GM18519 (cell line): ENCODE data around the gene GABRA5.
"Not testable (repeated sequence)": the region's sequence is repeated elsewhere in the genome, so short reads cannot be mapped to it uniquely, and the experiment has no call there.

Source experiments
- ATAC-seq: cut with Tn5 transposase; IDR thresholded peaks from one replicate; pipeline ENCODE4 v1.9.1; 2021; ENCODE audit warnings: mild to moderate bottlenecking, moderate library complexity; ENCODE audit not compliant: unreplicated experiment, low FRiP score

Gene GABRA5

GRCh38 chr15:26866298-26867199 lies at the start of gene GABRA5:
Gene GABRA5 (plus strand): TSS chr15:26867062. CDS start chr15:26869249, 2,187 bp downstream.
- no peak for ATAC-seq

GRCh38 chr15:26831191-26831590 lies 35.7 kb upstream of the GABRA5 start:
- not testable (repeated sequence) for ATAC-seq

- no peak for ATAC-seq
Observed at GRCh38 chr15:26831951-26832350, 34.9 kb upstream of the GABRA5 start.

GRCh38 chr15:26838742-26839460 lies 28.0 kb upstream of the GABRA5 start:
- no peak for ATAC-seq

GRCh38 chr15:26841514-26841913 lies 25.3 kb upstream of the GABRA5 start:
- no peak for ATAC-seq

GRCh38 chr15:26841941-26842340 lies 24.9 kb upstream of the GABRA5 start:
- ATAC-seq: no peak

GRCh38 chr15:26842391-26842790 lies 24.5 kb upstream of the GABRA5 start:
- no peak for ATAC-seq

- no peak for ATAC-seq
Observed at GRCh38 chr15:26844901-26845300, 22.0 kb upstream of the GABRA5 start.

- ATAC-seq: no peak
Observed at GRCh38 chr15:26848498-26848897, 18.4 kb upstream of the GABRA5 start.

GRCh38 chr15:26850161-26850560 lies 16.7 kb upstream of the GABRA5 start:
- no peak for ATAC-seq

- ATAC-seq: no peak
Observed at GRCh38 chr15:26852980-26853379, 13.9 kb upstream of the GABRA5 start.

GRCh38 chr15:26854435-26854834 lies 12.4 kb upstream of the GABRA5 start:
- no peak for ATAC-seq

GRCh38 chr15:26864664-26865191 lies 2.1 kb upstream of the GABRA5 start:
- no peak for ATAC-seq

GRCh38 chr15:26867200-26868007 lies 542 bp downstream of the GABRA5 start:
- ATAC-seq: no peak

- ATAC-seq: no peak
Observed at GRCh38 chr15:26868029-26868685, 1.3 kb downstream of the GABRA5 start.

- no peak for ATAC-seq
Observed at GRCh38 chr15:26869628-26870027, 2.8 kb downstream of the GABRA5 start.

- ATAC-seq: no peak
Observed at GRCh38 chr15:26870346-26870745, 3.5 kb downstream of the GABRA5 start.

- no peak for ATAC-seq
Observed at GRCh38 chr15:26872206-26872605, 5.3 kb downstream of the GABRA5 start.

- no peak for ATAC-seq
Observed at GRCh38 chr15:26873846-26874245, 7.0 kb downstream of the GABRA5 start.
